Loucy (cell line): ENCODE results near the gene POLA1.

Experiments
- CTCF ChIP-seq: fragments of 200-600 bp; sonication (generic); conservative IDR thresholded peaks from 2 replicates; pipeline ENCODE4 v1.5.1; 2014; ENCODE audit warnings: mild to moderate bottlenecking, antibody characterized with exemption, low read length
- EZH2phosphoT487 ChIP-seq: fragments of 200-600 bp; IDR thresholded peaks from 2 replicates; pipeline ENCODE4 v1.6.1; 2018; ENCODE audit warnings: antibody characterized with exemption, mild to moderate bottlenecking, moderate library complexity, borderline replicate concordance

GRCh38 chrX:24659106-24659505 lies 34.6 kb upstream of the POLA1 start:
- TF ChIP-seq CTCF: no peak
- TF ChIP-seq EZH2phosphoT487: no peak
